ENCODE data around the gene ALMS1.
"Not testable (repeated sequence)": the region's sequence is repeated elsewhere in the genome, so short reads cannot be mapped to it uniquely, and the experiment has no call there.

ALMS1 gene

GRCh38 chr2:73487112-73487657, 101.5 kb downstream of the ALMS1 start:
- ChIA-PET CTCF (no interaction called here), POLR2A (no interaction called here)
- no peak for DNase-seq (ENCODE audit: low read depth, low spot score)
- no peak for TF ChIP-seq CTCF (IDR thresholded peaks at IDR 0.05; ENCODE audit: insufficient read depth, low read length, missing control alignments)
- no peak overlapping the region for H3K4me3 ChIP-seq (ENCODE audit: low read depth, low read length)

DNA sequence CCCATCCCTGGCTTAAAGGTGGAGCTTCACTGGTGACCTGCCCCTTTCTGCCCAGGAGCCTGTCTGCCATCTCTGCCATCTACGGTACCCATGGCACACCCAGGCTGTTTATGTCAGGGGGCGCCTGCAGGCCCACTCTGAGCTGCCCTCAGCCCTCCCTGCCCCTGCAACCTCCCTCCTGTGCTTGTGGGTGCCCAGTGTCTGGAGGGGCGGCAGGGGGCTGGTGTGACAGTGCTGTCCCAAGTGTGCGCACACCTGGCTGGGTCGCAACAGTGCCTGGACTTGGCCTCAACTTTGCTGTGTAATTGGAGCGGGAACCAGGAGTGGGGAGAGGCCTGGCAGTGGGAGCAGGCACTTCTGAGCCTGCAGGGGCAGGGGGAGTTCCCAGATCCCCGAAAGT, 102.4 kb downstream of the ALMS1 start:
- no peak for TF ChIP-seq CTCF (IDR thresholded peaks at IDR 0.05; ENCODE audit: insufficient read depth, low read length, missing control alignments)
- ChIA-PET CTCF (no interaction called here), POLR2A (no interaction called here)
- H3K4me3 ChIP-seq (ENCODE audit: low read depth, low read length), result no peak overlapping the region
- no peak for DNase-seq (ENCODE audit: low read depth, low spot score)

DNA sequence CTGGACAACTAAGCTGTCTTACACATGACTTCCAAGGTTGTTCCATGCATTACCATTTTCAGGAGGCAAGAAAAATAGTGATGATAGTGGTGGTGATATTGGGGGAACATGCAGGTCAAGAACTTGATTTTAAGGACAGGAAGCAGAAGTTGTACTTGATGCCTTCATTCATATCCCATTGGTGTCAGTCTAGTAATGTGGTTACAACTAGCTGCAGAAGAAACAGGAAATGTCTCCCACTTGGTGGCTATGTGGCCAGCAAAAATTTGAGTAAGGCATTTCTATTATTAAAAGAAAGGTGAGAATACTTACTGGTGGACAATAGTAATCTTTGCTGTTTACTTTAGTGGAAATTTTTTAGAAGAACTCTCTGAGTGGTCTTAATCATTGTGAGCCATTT, 103.4 kb downstream of the ALMS1 start:
- CTCF ChIA-PET, result no interaction called here
- DNase-seq (ENCODE audit: low read depth, low spot score), result no peak
- no peak for TF ChIP-seq CTCF (IDR thresholded peaks at IDR 0.05; ENCODE audit: insufficient read depth, low read length, missing control alignments)

GRCh38 chr2:73494031-73494430, 108.4 kb downstream of the ALMS1 start:
- CTCF ChIA-PET, result no interaction called here
- TF ChIP-seq CTCF (IDR thresholded peaks at IDR 0.05; ENCODE audit: insufficient read depth, low read length, missing control alignments), result no peak
- POLR2A ChIA-PET, result no interaction called here
- DNase-seq (ENCODE audit: low read depth, low spot score), result no peak
- H3K4me3 ChIP-seq (ENCODE audit: low read depth, low read length), result no peak overlapping the region

More for the DNA sequence above, 103.4 kb downstream of the ALMS1 start:
- H3K4me3 ChIP-seq (ENCODE audit: low read depth, low read length), result no peak overlapping the region
- POLR2A ChIA-PET, result no interaction called here

DNA sequence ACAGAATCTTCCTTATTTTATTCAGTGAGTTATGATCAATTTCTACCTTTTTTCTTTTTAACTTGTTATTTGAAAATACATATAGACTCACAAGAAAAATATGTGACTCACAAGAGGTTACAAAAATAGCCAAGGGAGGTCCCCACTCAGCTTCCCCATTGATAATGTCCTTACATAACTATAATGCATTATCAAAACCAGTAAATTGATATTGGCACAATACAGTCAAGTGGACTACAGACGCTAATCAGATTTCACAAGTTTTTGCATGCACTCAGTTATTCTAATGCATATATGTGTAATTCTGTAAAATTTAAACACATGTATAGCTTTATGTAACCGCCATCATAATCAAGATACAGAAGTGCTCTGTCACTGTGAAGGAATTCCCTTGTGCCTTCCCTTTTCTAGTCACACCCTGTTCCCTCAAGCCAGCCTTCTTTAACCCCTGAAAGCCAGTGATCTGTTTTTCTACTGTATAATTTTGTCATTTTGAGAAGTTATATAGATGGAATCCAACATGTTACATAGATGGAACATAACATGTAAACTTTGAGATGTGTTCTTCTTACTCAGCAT, 118.4 kb downstream of the ALMS1 start:
- H3K4me3 ChIP-seq (ENCODE audit: low read depth, low read length), result no peak overlapping the region
- no peak for DNase-seq (ENCODE audit: low read depth, low spot score)
- ChIA-PET CTCF (no interaction called here), POLR2A (no interaction called here)
- no peak for TF ChIP-seq CTCF (IDR thresholded peaks at IDR 0.05; ENCODE audit: insufficient read depth, low read length, missing control alignments)

GRCh38 chr2:73504850-73505249, 119.2 kb downstream of the ALMS1 start:
- DNase-seq (ENCODE audit: low read depth, low spot score); H3K4me3 ChIP-seq (ENCODE audit: low read depth, low read length); POLR2A ChIA-PET; CTCF ChIA-PET: not testable (repeated sequence)

DNA sequence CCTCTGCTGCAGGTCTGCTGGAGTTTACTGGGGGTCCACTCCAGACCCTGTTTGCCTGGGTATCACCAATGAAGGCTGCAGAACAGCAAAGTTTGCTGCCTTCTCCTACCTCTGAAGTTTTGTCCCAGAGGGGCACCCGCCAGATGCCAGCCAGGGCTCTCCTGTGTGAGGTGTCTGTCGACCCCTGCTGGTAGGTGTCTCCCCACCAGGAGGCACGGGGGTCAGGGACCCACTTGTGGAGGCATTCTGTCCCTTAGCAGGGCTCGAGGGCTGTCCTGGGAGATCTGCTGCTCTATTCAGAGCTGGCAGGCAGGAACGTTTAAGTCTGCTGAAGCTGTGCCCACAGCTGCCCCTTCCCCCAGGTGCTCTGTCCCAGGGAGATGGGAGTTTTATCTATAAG, 124.8 kb downstream of the ALMS1 start:
- H3K4me3 ChIP-seq (ENCODE audit: low read depth, low read length); DNase-seq (ENCODE audit: low read depth, low spot score); POLR2A ChIA-PET; CTCF ChIA-PET: not testable (repeated sequence)
